SK-N-SH (cell line): Measurements from ENCODE around the gene DDX28. TPM values are rescaled to one million over a fixed set of nuclear protein-coding genes. Genes with fewer than 3 reads are reported as not detected.

Source experiments
- CTCF ChIA-PET: fragments of 300-600, 350-600 bp; formaldehyde crosslinking; extraction: SDS; loops from one replicate; lab custom pipeline; 2021; lab: Yijun Ruan, JAX
- POLR2A ChIA-PET: fragments of 350-600 bp; sonication (Branson Sonifier 250); formaldehyde crosslinking; extraction: SDS; loops from one replicate; lab custom pipeline; 2020; ENCODE audit warnings: antibody characterized with exemption, inconsistent platforms; lab: Yijun Ruan, JAX
- DNase-seq: peaks from one replicate; pipeline ENCODE4 v3.0.0; 2012
- H2AFZ ChIP-seq: fragments of 200-600 bp; sonication (generic); 2 replicates; pipeline ENCODE4 v1.8.1; 2016; ENCODE audit warnings: antibody characterized with exemption, mild to moderate bottlenecking, low read depth
- H3F3A ChIP-seq: fragments of 200-600 bp; sonication (generic); replicated peaks from 2 replicates; pipeline ENCODE3; 2016; ENCODE audit warnings: antibody characterized with exemption, mild to moderate bottlenecking; ENCODE audit not compliant: insufficient read depth
- H3K27ac ChIP-seq, 2 experiments: fragments of 200-500 bp in 1 of 2; fragments of 200-600 bp in 1 of 2; sonication (Bioruptor generic) in 1 of 2; sonication (generic), shearing (Covaris generic) in 1 of 2; 2 replicates each; pipeline versions ENCODE4 v1.5.1 to v1.6.1; 2014 to 2016; ENCODE audit warnings: low read depth in 2 of 2, inconsistent platforms in 1 of 2, low read length in 1 of 2, mild to moderate bottlenecking in 1 of 2, mixed read lengths in 1 of 2
- H3K27me3 ChIP-seq: fragments of 200-600 bp; sonication (generic), shearing (Covaris generic); 2 replicates; pipeline ENCODE4 v1.6.1; 2016; ENCODE audit warnings: mixed run types; ENCODE audit not compliant: insufficient read depth
- H3K36me3 ChIP-seq, 2 experiments: fragments of 200-500 bp in 1 of 2; fragments of 200-600 bp in 1 of 2; sonication (Bioruptor generic) in 1 of 2; sonication (generic) in 1 of 2; replicated peaks in 1 of 2; 2 replicates each; pipeline versions ENCODE3 to v1.5.1; 2014 to 2016; ENCODE audit warnings: low read length in 1 of 2, mild to moderate bottlenecking in 1 of 2; ENCODE audit not compliant: insufficient read depth in 2 of 2, control insufficient read depth in 1 of 2
- H3K4me1 ChIP-seq, 2 experiments: fragments of 200-500 bp in 1 of 2; fragments of 200-600 bp in 1 of 2; sonication (Bioruptor generic) in 1 of 2; sonication (generic), shearing (Covaris generic) in 1 of 2; 2 replicates each; pipeline versions ENCODE4 v1.5.1 to v1.6.1; 2014 to 2016; ENCODE audit warnings: low read depth in 1 of 2, low read length in 1 of 2, mixed run types in 1 of 2; ENCODE audit not compliant: insufficient read depth in 2 of 2, control insufficient read depth in 1 of 2
- H3K4me2 ChIP-seq: fragments of 200-600 bp; sonication (generic), shearing (Covaris generic); 2 replicates; pipeline ENCODE4 v1.6.1; 2017; ENCODE audit warnings: mixed run types
- H3K4me3 ChIP-seq, 2 experiments: fragments of 200-500 bp in 1 of 2; fragments of 200-600 bp in 1 of 2; sonication (Bioruptor generic) in 1 of 2; sonication (generic), shearing (Covaris generic) in 1 of 2; 2 replicates each; pipeline versions ENCODE4 v1.5.1 to v1.8.1; 2014 to 2016; ENCODE audit warnings: low read depth in 2 of 2, inconsistent platforms in 1 of 2, low read length in 1 of 2, mild to moderate bottlenecking in 1 of 2, mixed read lengths in 1 of 2, moderate library complexity in 1 of 2
- H3K79me2 ChIP-seq: fragments of 200-600 bp; sonication (generic); 2 replicates; pipeline ENCODE4 v1.8.1; 2017; ENCODE audit warnings: mild to moderate bottlenecking; ENCODE audit not compliant: insufficient read depth
- H3K9ac ChIP-seq: fragments of 200-600 bp; sonication (generic); 2 replicates; pipeline ENCODE4 v1.6.1; 2017; ENCODE audit warnings: mixed run types
- H3K9me2 ChIP-seq: fragments of 200-600 bp; sonication (generic); 2 replicates; pipeline ENCODE4 v1.6.1; 2017; ENCODE audit warnings: mixed run types
- H3K9me3 ChIP-seq: fragments of 200-600 bp; sonication (generic); 2 replicates; pipeline ENCODE4 v1.6.1; 2017; ENCODE audit warnings: mixed run types, mild to moderate bottlenecking, moderate library complexity
- H4K20me1 ChIP-seq: fragments of 200-600 bp; sonication (generic); 2 replicates; pipeline ENCODE4 v1.6.1; 2017; ENCODE audit warnings: mild to moderate bottlenecking, mixed run types; ENCODE audit not compliant: insufficient read depth
- CHD2 ChIP-seq: fragments of 150-350 bp; IDR thresholded peaks from 2 replicates; pipeline ENCODE4 v1.6.1; 2018; ENCODE audit warnings: low read length; ENCODE audit not compliant: partially characterized antibody
- EP300 ChIP-seq, 2 experiments: IDR thresholded peaks; 2 replicates each; pipeline versions ENCODE4 v1.4.0 to v1.6.1; 2012; ENCODE audit warnings: borderline replicate concordance in 1 of 2, low read depth in 1 of 2, low read length in 1 of 2
- EZH2phosphoT487 ChIP-seq: fragments of 200-600 bp; sonication (generic); IDR thresholded peaks from 2 replicates; pipeline ENCODE4 v1.6.1; 2017; ENCODE audit warnings: low read depth, mixed run types, mild to moderate bottlenecking, antibody characterized with exemption, moderate library complexity, borderline replicate concordance
- FOXJ3 ChIP-seq: sonication (generic); formaldehyde crosslinking; IDR thresholded peaks from 2 replicates; pipeline ENCODE4 v1.5.1; 2020; ENCODE audit warnings: mild to moderate bottlenecking, missing genetic modification reagents
- FOXM1 ChIP-seq: IDR thresholded peaks from 2 replicates; pipeline ENCODE4 v1.4.0; 2012; ENCODE audit warnings: low read depth, mild to moderate bottlenecking
- JUND ChIP-seq: IDR thresholded peaks from 2 replicates; pipeline ENCODE4 v1.4.0; 2012
- MEF2A ChIP-seq: IDR thresholded peaks from 2 replicates; pipeline ENCODE4 v1.4.0; 2012; ENCODE audit warnings: low read depth, borderline replicate concordance
- MXI1 ChIP-seq: IDR thresholded peaks from 2 replicates; pipeline ENCODE4 v1.6.1; 2012; ENCODE audit warnings: mild to moderate bottlenecking, low read depth, low read length, improper control_type of control experiment
- NRF1 ChIP-seq: IDR thresholded peaks from 2 replicates; pipeline ENCODE4 v1.6.1; 2012; ENCODE audit warnings: low read depth, mild to moderate bottlenecking, low read length
- RXRA ChIP-seq: IDR thresholded peaks from 2 replicates; pipeline ENCODE4 v1.4.0; 2012; ENCODE audit warnings: low read depth, mild to moderate bottlenecking, borderline replicate concordance
- SMC3 ChIP-seq: IDR thresholded peaks from 2 replicates; pipeline ENCODE4 v1.6.1; 2012; ENCODE audit warnings: low read depth, low read length, improper control_type of control experiment
- TAF1 ChIP-seq: IDR thresholded peaks from 2 replicates; pipeline ENCODE4 v1.6.1; 2012; ENCODE audit warnings: low read depth, mild to moderate bottlenecking, low read length, moderate library complexity, borderline replicate concordance
- TCF12 ChIP-seq: IDR thresholded peaks from 2 replicates; pipeline ENCODE4 v1.4.0; 2012
- WGBS: methylation state at CpG from one replicate; pipeline ENCODE4 v1.1.6; 2017; ENCODE audit warnings: low lambda C conversion rate; 5-methylcytosine and 5-hydroxymethylcytosine counted together
- polyA plus RNA-seq, 3 experiments: library from polyadenylated mRNA; depleted of rRNA; stranded (reverse); fragments of >200 nt; gene quantifications; 2 replicates each; pipeline ENCODE4 v1.2.3, GENCODE V29; 2012
- TF ChIP-seq, protein P1 (sequence below): IDR thresholded peaks from 2 replicates; pipeline ENCODE4 v1.6.1; 2012; ENCODE audit warnings: mild to moderate bottlenecking, low read depth, low read length, moderate library complexity
- TF ChIP-seq, protein P2 (sequence below): fragments of 150-350 bp; IDR thresholded peaks from 2 replicates; pipeline ENCODE4 v1.6.1; 2017; ENCODE audit warnings: antibody characterized with exemption, low read length, low read depth, borderline replicate concordance
- TF ChIP-seq, protein P3 (sequence below): fragments of 200-600 bp; sonication (generic); IDR thresholded peaks from 2 replicates; pipeline ENCODE4 v1.6.1; 2017; ENCODE audit warnings: antibody characterized with exemption, mild to moderate bottlenecking, moderate library complexity

Gene DDX28
- polyA plus RNA-seq, 1 of the 3 experiments (the other 2 are of a cell fraction) = 10.8 TPM

GRCh38 chr16:68068926-68069325, 45.9 kb upstream of the DDX28 start:
- Histone ChIP-seq H3K4me1 (peaks cover 0 to 29% of the 10 kb centered on the region in 2 experiments; a peak in 3 of 4 replicates), H4K20me1 (0 out of 2 replicates have a peak, but pooled peaks cover 2% of the 10 kb centered on the region), H3K79me2 (no peaks in the 10 kb centered on the region), H3K9me3 (no peaks in the 10 kb centered on the region), H3K27me3 (no peaks in the 10 kb centered on the region), H3K4me3 (no peak overlapping the region), H3K4me2 (no peak overlapping the region), H3K27ac (no peak overlapping the region), H3K9me2 (no peaks in the 10 kb centered on the region), H3K9ac (no peak overlapping the region), H3K36me3 (peaks cover 9 to 20% of the 10 kb centered on the region in 2 experiments), H2AFZ (no peak overlapping the region), H3F3A (peaks cover 30% of the 10 kb centered on the region)
- no peak for DNase-seq
- TF ChIP-seq MXI1 (no peak), FOXM1 (no peak), JUND (no peak), EP300 (IDR thresholded peaks at IDR 0.05; ENCODE audit: borderline replicate concordance in 1 of 2, low read depth in 1 of 2, low read length in 1 of 2) (no peak), TCF12 (no peak), TAF1 (no peak), SMC3 (no peak), MEF2A (no peak), NRF1 (no peak), RXRA (no peak), EZH2phosphoT487 (no peak), FOXJ3 (CRISPR knock-in tag) (no peak), CHD2 (no peak)
- TF ChIP-seq, protein P1, sequence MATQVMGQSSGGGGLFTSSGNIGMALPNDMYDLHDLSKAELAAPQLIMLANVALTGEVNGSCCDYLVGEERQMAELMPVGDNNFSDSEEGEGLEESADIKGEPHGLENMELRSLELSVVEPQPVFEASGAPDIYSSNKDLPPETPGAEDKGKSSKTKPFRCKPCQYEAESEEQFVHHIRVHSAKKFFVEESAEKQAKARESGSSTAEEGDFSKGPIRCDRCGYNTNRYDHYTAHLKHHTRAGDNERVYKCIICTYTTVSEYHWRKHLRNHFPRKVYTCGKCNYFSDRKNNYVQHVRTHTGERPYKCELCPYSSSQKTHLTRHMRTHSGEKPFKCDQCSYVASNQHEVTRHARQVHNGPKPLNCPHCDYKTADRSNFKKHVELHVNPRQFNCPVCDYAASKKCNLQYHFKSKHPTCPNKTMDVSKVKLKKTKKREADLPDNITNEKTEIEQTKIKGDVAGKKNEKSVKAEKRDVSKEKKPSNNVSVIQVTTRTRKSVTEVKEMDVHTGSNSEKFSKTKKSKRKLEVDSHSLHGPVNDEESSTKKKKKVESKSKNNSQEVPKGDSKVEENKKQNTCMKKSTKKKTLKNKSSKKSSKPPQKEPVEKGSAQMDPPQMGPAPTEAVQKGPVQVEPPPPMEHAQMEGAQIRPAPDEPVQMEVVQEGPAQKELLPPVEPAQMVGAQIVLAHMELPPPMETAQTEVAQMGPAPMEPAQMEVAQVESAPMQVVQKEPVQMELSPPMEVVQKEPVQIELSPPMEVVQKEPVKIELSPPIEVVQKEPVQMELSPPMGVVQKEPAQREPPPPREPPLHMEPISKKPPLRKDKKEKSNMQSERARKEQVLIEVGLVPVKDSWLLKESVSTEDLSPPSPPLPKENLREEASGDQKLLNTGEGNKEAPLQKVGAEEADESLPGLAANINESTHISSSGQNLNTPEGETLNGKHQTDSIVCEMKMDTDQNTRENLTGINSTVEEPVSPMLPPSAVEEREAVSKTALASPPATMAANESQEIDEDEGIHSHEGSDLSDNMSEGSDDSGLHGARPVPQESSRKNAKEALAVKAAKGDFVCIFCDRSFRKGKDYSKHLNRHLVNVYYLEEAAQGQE = no peak
- TF ChIP-seq, protein P2, sequence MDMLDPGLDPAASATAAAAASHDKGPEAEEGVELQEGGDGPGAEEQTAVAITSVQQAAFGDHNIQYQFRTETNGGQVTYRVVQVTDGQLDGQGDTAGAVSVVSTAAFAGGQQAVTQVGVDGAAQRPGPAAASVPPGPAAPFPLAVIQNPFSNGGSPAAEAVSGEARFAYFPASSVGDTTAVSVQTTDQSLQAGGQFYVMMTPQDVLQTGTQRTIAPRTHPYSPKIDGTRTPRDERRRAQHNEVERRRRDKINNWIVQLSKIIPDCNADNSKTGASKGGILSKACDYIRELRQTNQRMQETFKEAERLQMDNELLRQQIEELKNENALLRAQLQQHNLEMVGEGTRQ = no peak
- TF ChIP-seq, protein P3, sequence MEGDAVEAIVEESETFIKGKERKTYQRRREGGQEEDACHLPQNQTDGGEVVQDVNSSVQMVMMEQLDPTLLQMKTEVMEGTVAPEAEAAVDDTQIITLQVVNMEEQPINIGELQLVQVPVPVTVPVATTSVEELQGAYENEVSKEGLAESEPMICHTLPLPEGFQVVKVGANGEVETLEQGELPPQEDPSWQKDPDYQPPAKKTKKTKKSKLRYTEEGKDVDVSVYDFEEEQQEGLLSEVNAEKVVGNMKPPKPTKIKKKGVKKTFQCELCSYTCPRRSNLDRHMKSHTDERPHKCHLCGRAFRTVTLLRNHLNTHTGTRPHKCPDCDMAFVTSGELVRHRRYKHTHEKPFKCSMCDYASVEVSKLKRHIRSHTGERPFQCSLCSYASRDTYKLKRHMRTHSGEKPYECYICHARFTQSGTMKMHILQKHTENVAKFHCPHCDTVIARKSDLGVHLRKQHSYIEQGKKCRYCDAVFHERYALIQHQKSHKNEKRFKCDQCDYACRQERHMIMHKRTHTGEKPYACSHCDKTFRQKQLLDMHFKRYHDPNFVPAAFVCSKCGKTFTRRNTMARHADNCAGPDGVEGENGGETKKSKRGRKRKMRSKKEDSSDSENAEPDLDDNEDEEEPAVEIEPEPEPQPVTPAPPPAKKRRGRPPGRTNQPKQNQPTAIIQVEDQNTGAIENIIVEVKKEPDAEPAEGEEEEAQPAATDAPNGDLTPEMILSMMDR = no peak
- CTCF ChIA-PET = interaction anchor here (1.4 to 1.7 kb wide), 3 partner anchors 18 to 161 kb away, joined by 3 to 5 read pairs (median 3); no protein-coding TSS in a partner anchor
- 95% methylated on average over 9 of the region's 9 CpGs for WGBS
- POLR2A ChIA-PET = interaction anchor here (0.7 kb wide), 1 partner anchor 16 kb away, joined by 3 read pairs; no protein-coding TSS in a partner anchor
